Nephron (organoid): ENCODE results near the gene SYTL4.
A peak's percentile ranks its signal among the peaks of the same experiment; 100 is the strongest.

Experiments used
- H3K27ac Mint-ChIP-seq, 3 experiments: 2 replicates each; pipeline ENCODE4 v1.8.0; 2020; ENCODE audit warnings: mixed read lengths in 3 of 3, mild to moderate bottlenecking in 2 of 3, moderate library complexity in 1 of 3
- H3K27me3 Mint-ChIP-seq: 2 replicates; pipeline ENCODE4 v1.8.0; 2021; ENCODE audit warnings: low read depth, mild to moderate bottlenecking, moderate library complexity, mixed read lengths
- H3K36me3 Mint-ChIP-seq: 2 replicates; pipeline ENCODE4 v1.8.0; 2020; ENCODE audit warnings: low read depth, mixed read lengths
- H3K4me1 Mint-ChIP-seq: 2 replicates; pipeline ENCODE4 v1.8.0; 2020; ENCODE audit warnings: mixed read lengths
- H3K4me3 Mint-ChIP-seq, 3 experiments: 2 replicates each; pipeline ENCODE4 v1.8.0; 2020; ENCODE audit warnings: mild to moderate bottlenecking in 3 of 3, mixed read lengths in 3 of 3, moderate library complexity in 2 of 3
- H3K9me3 Mint-ChIP-seq: 2 replicates; pipeline ENCODE4 v1.8.0; 2020; ENCODE audit warnings: mixed read lengths
- TF ChIP-seq, protein P1 (sequence below), 3 experiments: fragments of 200-600 bp; sonication (generic); IDR thresholded peaks; one replicate each; pipeline ENCODE4 v1.5.0; 2021; ENCODE audit warnings: antibody characterized with exemption in 3 of 3; ENCODE audit not compliant: unreplicated experiment in 3 of 3

Gene SYTL4

GRCh38 chrX:100635040-100635439 lies 96.9 kb downstream of the SYTL4 start:
- peaks cover 24% of the 10 kb centered on the region for H3K36me3 Mint-ChIP-seq
- peak overlapping the region; percentile 86 to 96 (median 95) for H3K27ac Mint-ChIP-seq
- H3K9me3 Mint-ChIP-seq: no peaks in the 10 kb centered on the region
- peaks cover 11% of the 10 kb centered on the region for H3K4me1 Mint-ChIP-seq
- H3K27me3 Mint-ChIP-seq: no peaks in the 10 kb centered on the region
- TF ChIP-seq, protein P1, sequence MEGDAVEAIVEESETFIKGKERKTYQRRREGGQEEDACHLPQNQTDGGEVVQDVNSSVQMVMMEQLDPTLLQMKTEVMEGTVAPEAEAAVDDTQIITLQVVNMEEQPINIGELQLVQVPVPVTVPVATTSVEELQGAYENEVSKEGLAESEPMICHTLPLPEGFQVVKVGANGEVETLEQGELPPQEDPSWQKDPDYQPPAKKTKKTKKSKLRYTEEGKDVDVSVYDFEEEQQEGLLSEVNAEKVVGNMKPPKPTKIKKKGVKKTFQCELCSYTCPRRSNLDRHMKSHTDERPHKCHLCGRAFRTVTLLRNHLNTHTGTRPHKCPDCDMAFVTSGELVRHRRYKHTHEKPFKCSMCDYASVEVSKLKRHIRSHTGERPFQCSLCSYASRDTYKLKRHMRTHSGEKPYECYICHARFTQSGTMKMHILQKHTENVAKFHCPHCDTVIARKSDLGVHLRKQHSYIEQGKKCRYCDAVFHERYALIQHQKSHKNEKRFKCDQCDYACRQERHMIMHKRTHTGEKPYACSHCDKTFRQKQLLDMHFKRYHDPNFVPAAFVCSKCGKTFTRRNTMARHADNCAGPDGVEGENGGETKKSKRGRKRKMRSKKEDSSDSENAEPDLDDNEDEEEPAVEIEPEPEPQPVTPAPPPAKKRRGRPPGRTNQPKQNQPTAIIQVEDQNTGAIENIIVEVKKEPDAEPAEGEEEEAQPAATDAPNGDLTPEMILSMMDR (IDR thresholded peaks at IDR 0.05; ENCODE audit: unreplicated experiment in 3 of 3): no peak
- H3K4me3 Mint-ChIP-seq: peak overlapping the region; percentile 95

GRCh38 chrX:100625985-100626491 lies 105.9 kb downstream of the SYTL4 start:
- H3K9me3 Mint-ChIP-seq: peaks cover 8% of the 10 kb centered on the region
- no peak overlapping the region for H3K4me3 Mint-ChIP-seq
- peaks cover 24% of the 10 kb centered on the region for H3K36me3 Mint-ChIP-seq
- no peaks in the 10 kb centered on the region for H3K27me3 Mint-ChIP-seq
- no peak overlapping the region for H3K27ac Mint-ChIP-seq
- TF ChIP-seq, protein P1 (IDR thresholded peaks at IDR 0.05; ENCODE audit: unreplicated experiment in 3 of 3): no peak
- H3K4me1 Mint-ChIP-seq: no peaks in the 10 kb centered on the region
